Measurements from ENCODE around the gene CPSF6.
"Not testable (repeated sequence)": the region's sequence is repeated elsewhere in the genome, so short reads cannot be mapped to it uniquely, and the experiment has no call there.

CPSF6 gene

DNA sequence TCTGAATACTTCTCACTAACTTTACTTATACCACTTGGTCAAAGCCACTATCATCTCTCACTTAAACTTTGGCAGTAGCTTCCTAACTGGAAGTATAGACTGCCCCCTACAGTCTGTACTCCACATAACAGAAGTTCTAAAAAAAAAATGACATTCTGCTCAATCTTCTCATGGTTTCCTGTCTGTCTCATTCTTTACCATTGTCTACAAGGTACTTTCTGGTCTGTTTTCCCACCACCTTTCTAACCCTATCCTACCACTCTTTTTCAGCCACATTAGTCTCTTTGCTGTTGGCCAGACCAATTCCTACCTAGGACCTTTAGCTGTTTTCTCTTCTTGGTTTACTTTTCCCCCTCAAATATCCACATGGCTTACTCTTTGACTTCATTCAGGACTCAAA lies 14.7 kb downstream of the CPSF6 start:
- H3K27me3 ChIP-seq (replicated peaks; ENCODE audit: control insufficient read depth, insufficient read depth, low read length) = no peaks in the 10 kb centered on the region
- TF ChIP-seq, protein P1, sequence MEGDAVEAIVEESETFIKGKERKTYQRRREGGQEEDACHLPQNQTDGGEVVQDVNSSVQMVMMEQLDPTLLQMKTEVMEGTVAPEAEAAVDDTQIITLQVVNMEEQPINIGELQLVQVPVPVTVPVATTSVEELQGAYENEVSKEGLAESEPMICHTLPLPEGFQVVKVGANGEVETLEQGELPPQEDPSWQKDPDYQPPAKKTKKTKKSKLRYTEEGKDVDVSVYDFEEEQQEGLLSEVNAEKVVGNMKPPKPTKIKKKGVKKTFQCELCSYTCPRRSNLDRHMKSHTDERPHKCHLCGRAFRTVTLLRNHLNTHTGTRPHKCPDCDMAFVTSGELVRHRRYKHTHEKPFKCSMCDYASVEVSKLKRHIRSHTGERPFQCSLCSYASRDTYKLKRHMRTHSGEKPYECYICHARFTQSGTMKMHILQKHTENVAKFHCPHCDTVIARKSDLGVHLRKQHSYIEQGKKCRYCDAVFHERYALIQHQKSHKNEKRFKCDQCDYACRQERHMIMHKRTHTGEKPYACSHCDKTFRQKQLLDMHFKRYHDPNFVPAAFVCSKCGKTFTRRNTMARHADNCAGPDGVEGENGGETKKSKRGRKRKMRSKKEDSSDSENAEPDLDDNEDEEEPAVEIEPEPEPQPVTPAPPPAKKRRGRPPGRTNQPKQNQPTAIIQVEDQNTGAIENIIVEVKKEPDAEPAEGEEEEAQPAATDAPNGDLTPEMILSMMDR (IDR thresholded peaks at IDR 0.05; ENCODE audit: insufficient read depth, low read length, poor library complexity, severe bottlenecking) = peak; percentile 71
- no peak overlapping the region for H3K4me3 ChIP-seq (replicated peaks; ENCODE audit: low read depth, low read length)
- DNase-seq (ENCODE audit: extremely low read depth, insufficient read length) = peak; percentile 21
- peaks cover 10% of the 10 kb centered on the region for H3K36me3 ChIP-seq (ENCODE audit: control insufficient read depth, insufficient read depth, low read length)

DNA sequence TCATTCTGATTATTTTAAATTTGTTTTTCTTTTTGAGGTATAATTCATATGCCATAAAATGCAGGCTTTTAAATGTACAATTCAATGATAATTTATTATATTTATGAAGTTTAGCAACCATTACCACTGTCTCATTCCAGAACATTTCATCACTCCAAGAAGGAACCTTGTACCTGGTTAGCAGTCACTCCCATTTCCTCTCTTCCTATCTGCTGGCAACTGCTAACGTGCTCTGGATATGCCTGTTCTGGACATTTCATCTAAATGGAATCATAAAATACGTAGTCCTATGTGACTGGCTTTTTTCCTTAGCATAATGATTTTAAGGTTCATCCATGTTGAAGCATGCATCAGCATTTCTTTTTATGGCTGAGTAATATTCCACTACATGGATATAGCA lies 15.5 kb downstream of the CPSF6 start:
- Histone ChIP-seq H3K4me3 (replicated peaks; ENCODE audit: low read depth, low read length) (no peak overlapping the region), H3K27me3 (replicated peaks; ENCODE audit: control insufficient read depth, insufficient read depth, low read length) (no peaks in the 10 kb centered on the region), H3K36me3 (ENCODE audit: control insufficient read depth, insufficient read depth, low read length) (peaks cover 15% of the 10 kb centered on the region)
- DNase-seq (ENCODE audit: extremely low read depth, insufficient read length) = no peak
- TF ChIP-seq, protein P1 (IDR thresholded peaks at IDR 0.05; ENCODE audit: insufficient read depth, low read length, poor library complexity, severe bottlenecking) = no peak

DNA sequence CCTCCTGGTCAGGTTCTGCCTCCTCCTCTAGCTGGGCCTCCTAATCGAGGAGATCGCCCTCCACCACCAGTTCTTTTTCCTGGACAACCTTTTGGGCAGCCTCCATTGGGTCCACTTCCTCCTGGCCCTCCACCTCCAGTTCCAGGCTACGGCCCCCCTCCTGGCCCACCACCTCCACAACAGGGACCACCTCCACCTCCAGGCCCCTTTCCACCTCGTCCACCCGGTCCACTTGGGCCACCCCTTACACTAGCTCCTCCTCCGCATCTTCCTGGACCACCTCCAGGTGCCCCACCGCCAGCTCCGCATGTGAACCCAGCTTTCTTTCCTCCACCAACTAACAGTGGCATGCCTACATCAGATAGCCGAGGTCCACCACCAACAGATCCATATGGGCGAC lies 19.3 kb downstream of the CPSF6 start:
- no peak for DNase-seq (ENCODE audit: extremely low read depth, insufficient read length)
- TF ChIP-seq, protein P1 (IDR thresholded peaks at IDR 0.05; ENCODE audit: insufficient read depth, low read length, poor library complexity, severe bottlenecking) = no peak
- no peaks in the 10 kb centered on the region for H3K27me3 ChIP-seq (replicated peaks; ENCODE audit: control insufficient read depth, insufficient read depth, low read length)
- peaks cover 18% of the 10 kb centered on the region for H3K36me3 ChIP-seq (ENCODE audit: control insufficient read depth, insufficient read depth, low read length)
- H3K4me3 ChIP-seq (replicated peaks; ENCODE audit: low read depth, low read length) = no peak overlapping the region

DNA sequence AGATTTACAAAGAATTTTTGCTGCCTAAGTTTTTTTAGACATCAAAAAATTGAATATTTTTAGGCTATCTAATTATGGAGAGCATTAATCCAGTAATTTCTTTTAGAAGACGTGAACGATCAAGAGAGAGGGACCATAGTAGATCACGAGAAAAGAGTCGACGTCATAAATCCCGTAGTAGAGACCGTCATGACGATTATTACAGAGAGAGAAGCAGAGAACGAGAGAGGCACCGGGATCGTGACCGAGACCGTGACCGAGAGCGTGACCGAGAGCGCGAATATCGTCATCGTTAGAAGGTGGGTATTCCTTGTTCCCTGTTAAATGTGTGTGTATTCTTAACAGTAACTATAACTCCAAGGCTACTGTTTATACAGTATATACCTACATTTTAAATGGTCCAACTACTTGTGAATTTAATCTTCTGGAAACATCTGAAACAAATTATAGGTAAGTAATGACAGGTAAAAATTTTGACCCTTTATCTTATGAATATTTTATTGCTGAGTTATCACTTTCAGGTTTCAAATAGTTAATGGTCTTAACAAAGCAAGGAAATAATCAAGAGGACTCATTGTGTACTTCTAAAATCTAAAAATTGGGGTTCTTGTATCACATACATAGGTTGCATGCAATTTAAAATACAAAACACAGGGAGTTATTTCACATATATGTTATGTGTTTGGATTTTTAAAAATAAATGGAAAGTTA lies 23.1 kb downstream of the CPSF6 start:
- TF ChIP-seq, protein P1 (IDR thresholded peaks at IDR 0.05; ENCODE audit: insufficient read depth, low read length, poor library complexity, severe bottlenecking) = no peak
- Histone ChIP-seq H3K4me3 (replicated peaks; ENCODE audit: low read depth, low read length) (no peak overlapping the region), H3K27me3 (replicated peaks; ENCODE audit: control insufficient read depth, insufficient read depth, low read length) (no peaks in the 10 kb centered on the region), H3K36me3 (ENCODE audit: control insufficient read depth, insufficient read depth, low read length) (peaks cover 16% of the 10 kb centered on the region)
- no peak for DNase-seq (ENCODE audit: extremely low read depth, insufficient read length)

DNA sequence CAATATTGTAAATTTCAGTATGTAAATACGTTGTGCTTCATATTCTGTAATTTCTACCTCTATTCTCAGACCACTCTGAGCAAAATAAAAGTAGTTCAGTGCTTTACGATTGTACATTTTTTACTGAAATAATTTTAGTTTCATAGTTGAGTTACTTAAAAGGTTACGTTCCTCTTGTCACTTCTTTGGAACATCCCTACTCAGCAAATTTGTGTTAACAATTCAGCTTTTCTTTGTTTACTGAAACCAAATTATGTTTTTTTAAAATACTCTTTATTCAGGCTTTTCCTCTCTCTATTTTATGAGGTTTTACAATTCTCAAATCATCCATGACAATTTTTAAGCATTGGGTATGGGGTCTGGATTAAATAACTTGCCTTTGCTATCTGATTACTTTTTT lies 25.8 kb downstream of the CPSF6 start:
- Histone ChIP-seq H3K36me3 (ENCODE audit: control insufficient read depth, insufficient read depth, low read length) (peaks cover 2% of the 10 kb centered on the region), H3K27me3 (replicated peaks; ENCODE audit: control insufficient read depth, insufficient read depth, low read length) (no peaks in the 10 kb centered on the region), H3K4me3 (replicated peaks; ENCODE audit: low read depth, low read length) (no peak overlapping the region)
- TF ChIP-seq, protein P1 (IDR thresholded peaks at IDR 0.05; ENCODE audit: insufficient read depth, low read length, poor library complexity, severe bottlenecking) = no peak
- no peak for DNase-seq (ENCODE audit: extremely low read depth, insufficient read length)

DNA sequence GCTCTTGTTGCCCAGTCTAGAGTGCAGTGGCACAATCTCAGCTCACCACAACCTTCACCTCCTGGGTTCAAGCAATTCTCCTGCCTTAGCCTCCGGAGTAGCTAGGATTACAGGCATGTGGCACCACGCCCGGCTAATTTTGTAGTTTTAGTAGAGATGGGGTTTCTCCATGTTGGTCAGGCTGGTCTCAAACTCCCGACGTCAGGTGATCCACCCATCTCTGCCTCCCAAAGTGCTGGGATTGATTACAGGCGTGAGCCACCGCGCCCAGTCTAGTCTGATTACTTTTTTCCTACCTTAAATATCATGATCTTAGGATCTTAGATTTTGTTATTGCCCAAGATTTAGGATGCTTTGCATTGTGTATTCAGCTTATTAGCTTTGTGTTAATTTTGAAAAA lies 26.3 kb downstream of the CPSF6 start:
- not testable (repeated sequence) for DNase-seq (ENCODE audit: extremely low read depth, insufficient read length); H3K27me3 ChIP-seq (replicated peaks; ENCODE audit: control insufficient read depth, insufficient read depth, low read length); H3K4me3 ChIP-seq (replicated peaks; ENCODE audit: low read depth, low read length); H3K36me3 ChIP-seq (ENCODE audit: control insufficient read depth, insufficient read depth, low read length)

All from GM06990 (cell line).